HCT116 (cell line): ENCODE data around the gene ETHE1. TPM values are rescaled to one million over a fixed set of nuclear protein-coding genes. Genes with fewer than 3 reads are reported as not detected.
A peak's percentile ranks its signal among the peaks of the same experiment; 100 is the strongest.

Experiments used
- ATAC-seq: fragments of 200-7000 bp; cut with Tn5 transposase; 2 replicates; pipeline ENCODE4 v1.9.1; 2020; ENCODE audit warnings: mild to moderate bottlenecking, moderate library complexity
- BruUV-seq: library from RNA; stranded (reverse); fragments of 400-500 nt; replicated peaks from 2 replicates; lab custom pipeline; 2021; lab: Mats Ljungman, UMichigan
- CTCF ChIA-PET: fragments of 300-600 bp; sonication (Branson Sonifier 250); formaldehyde crosslinking; loops from one replicate; lab custom pipeline; 2021; ENCODE audit warnings: antibody characterized with exemption; lab: Charles Lee
- POLR2A ChIA-PET: fragments of 300-600, 350-600 bp; sonication (Branson Sonifier 250); formaldehyde crosslinking; loops from one replicate; lab custom pipeline; 2021; ENCODE audit warnings: antibody characterized with exemption; lab: Charles Lee
- RAD21 ChIA-PET, 2 experiments: fragments of 300-600 bp; sonication (Branson Sonifier 250); formaldehyde crosslinking; loops; one replicate each; lab custom pipeline; 2023; ENCODE audit warnings: low total read pairs in 2 of 2; ENCODE audit not compliant: uncharacterized antibody in 2 of 2, unreplicated experiment in 2 of 2, low non-redundant PET in 1 of 2; lab: Charles Lee
- DNase-seq: peaks from one replicate; pipeline ENCODE4 v3.0.0-alpha.2; 2010; ENCODE audit warnings: low read depth, low spot score
- H2AFZ ChIP-seq: fragments of 200-600 bp; shearing (Covaris generic), sonication (generic); 2 replicates; pipeline ENCODE4 v1.6.1; 2017; ENCODE audit warnings: low read depth, mixed run types, mixed read lengths, antibody characterized with exemption, low read length; ENCODE audit not compliant: poor library complexity, severe bottlenecking
- H3K27ac ChIP-seq: 2 replicates; pipeline ENCODE4 v1.5.1; 2012; ENCODE audit warnings: low read depth, low read length
- H3K27me3 ChIP-seq: fragments of 200-600 bp; sonication (generic); 2 replicates; pipeline ENCODE4 v1.6.1; 2016; ENCODE audit warnings: mixed run types, low read length, mixed read lengths; ENCODE audit not compliant: insufficient read depth
- H3K36me3 ChIP-seq, 2 experiments: fragments of 200-500 bp in 1 of 2; fragments of 200-600 bp in 1 of 2; sonication (Bioruptor generic) in 1 of 2; sonication (generic) in 1 of 2; 2 replicates each; pipeline versions ENCODE4 v1.5.1 to v1.6.1; 2014 to 2016; ENCODE audit warnings: low read length in 2 of 2, inconsistent platforms in 1 of 2, mixed read lengths in 1 of 2, mixed run types in 1 of 2; ENCODE audit not compliant: insufficient read depth in 2 of 2, control insufficient read depth in 1 of 2
- H3K4me1 ChIP-seq, 2 experiments: fragments of 200-600 bp in 1 of 2; sonication (generic) in 1 of 2; 2 replicates each; pipeline versions ENCODE4 v1.5.1 to v1.6.1; 2012 to 2017; ENCODE audit warnings: low read length in 2 of 2, inconsistent platforms in 1 of 2, mild to moderate bottlenecking in 1 of 2, mixed read lengths in 1 of 2, mixed run types in 1 of 2, moderate library complexity in 1 of 2; ENCODE audit not compliant: insufficient read depth in 2 of 2, control insufficient read depth in 1 of 2
- H3K4me2 ChIP-seq: fragments of 200-600 bp; sonication (generic); 2 replicates; pipeline ENCODE4 v1.6.1; 2017; ENCODE audit warnings: mixed run types, low read length, mixed read lengths
- H3K4me3 ChIP-seq, 2 experiments: fragments of 200-600 bp in 1 of 2; sonication (generic) in 1 of 2; replicated peaks in 1 of 2; 2 replicates each; pipeline ENCODE4 v1.5.1; 2011 to 2016; ENCODE audit warnings: low read length in 2 of 2, control low read depth in 1 of 2, low read depth in 1 of 2, mild to moderate bottlenecking in 1 of 2, mixed read lengths in 1 of 2, mixed run types in 1 of 2
- H3K79me2 ChIP-seq: fragments of 200-600 bp; sonication (generic); 2 replicates; pipeline ENCODE4 v1.6.1; 2017; ENCODE audit warnings: mild to moderate bottlenecking, mixed run types, low read length, moderate library complexity, mixed read lengths; ENCODE audit not compliant: insufficient read depth
- H3K9ac ChIP-seq: fragments of 200-600 bp; sonication (generic); 2 replicates; pipeline ENCODE4 v1.6.1; 2016; ENCODE audit warnings: low read length, mixed read lengths
- H3K9me2 ChIP-seq: fragments of 200-600 bp; sonication (generic), shearing (Covaris generic); 2 replicates; pipeline ENCODE4 v1.6.1; 2017; ENCODE audit warnings: mixed run types, mild to moderate bottlenecking, moderate library complexity; ENCODE audit not compliant: insufficient read depth
- H3K9me3 ChIP-seq, 2 experiments: fragments of 200-500 bp in 1 of 2; fragments of 200-600 bp in 1 of 2; sonication (Bioruptor generic) in 1 of 2; sonication (generic) in 1 of 2; 2 replicates each; pipeline ENCODE4 v1.6.1; 2014 to 2017; ENCODE audit warnings: low read length in 2 of 2, mixed read lengths in 2 of 2, inconsistent platforms in 1 of 2, low read depth in 1 of 2, mild to moderate bottlenecking in 1 of 2, mixed run types in 1 of 2, moderate library complexity in 1 of 2; ENCODE audit not compliant: control insufficient read depth in 1 of 2, insufficient read depth in 1 of 2
- H4K20me1 ChIP-seq: fragments of 200-600 bp; sonication (generic), shearing (Covaris generic); 2 replicates; pipeline ENCODE4 v1.6.1; 2017; ENCODE audit warnings: mixed run types, mild to moderate bottlenecking, moderate library complexity; ENCODE audit not compliant: insufficient read depth
- CEBPB ChIP-seq: IDR thresholded peaks from 2 replicates; pipeline ENCODE4 v1.6.1; 2012; ENCODE audit warnings: low read depth
- FOSL1 ChIP-seq: IDR thresholded peaks from 2 replicates; pipeline ENCODE4 v1.6.1; 2012; ENCODE audit warnings: low read depth
- JUND ChIP-seq: IDR thresholded peaks from 2 replicates; pipeline ENCODE4 v1.6.1; 2012
- RAD21 ChIP-seq: IDR thresholded peaks from 2 replicates; pipeline ENCODE4 v1.6.1; 2012; ENCODE audit warnings: low read depth, mild to moderate bottlenecking
- YY1 ChIP-seq: IDR thresholded peaks from 2 replicates; pipeline ENCODE4 v1.6.1; 2011; ENCODE audit warnings: low read length, low read depth, moderate library complexity, mild to moderate bottlenecking; ENCODE audit not compliant: insufficient replicate concordance; ENCODE audit errors: extremely low read depth
- ZFX ChIP-seq: fragments of 450-650 bp; IDR thresholded peaks from 2 replicates; pipeline ENCODE4 v1.6.1; 2017
- intact Hi-C: fragments of 100-400 bp; cut with micrococcal nuclease; formaldehyde crosslinking; loops from 2 replicates; pipeline ENCODE4 v1.10.0; 2022
- total RNA-seq: library from RNA; stranded (reverse); gene quantifications from one replicate; pipeline ENCODE4 v1.2.1, GENCODE V29; 2021; ENCODE audit not compliant: unreplicated experiment
- TF ChIP-seq, protein P1 (sequence below): IDR thresholded peaks from 2 replicates; pipeline ENCODE4 v1.6.1; 2011; ENCODE audit warnings: mild to moderate bottlenecking, low read length, moderate library complexity; ENCODE audit not compliant: insufficient replicate concordance; ENCODE audit errors: extremely low read depth
- TF ChIP-seq, protein P2 (sequence below): IDR thresholded peaks from 2 replicates; pipeline ENCODE4 v1.6.1; 2012; ENCODE audit warnings: low read depth
- TF ChIP-seq, protein P3 (sequence below), 3 experiments: fragments of 200-600 bp in 1 of 3; sonication (generic) in 1 of 3; IDR thresholded peaks in 2 of 3; conservative IDR thresholded peaks in 1 of 3; 2 replicates each; pipeline ENCODE4 v1.5.1; 2012 to 2017; ENCODE audit warnings: low read depth in 2 of 3, low read length in 2 of 3, antibody characterized with exemption in 1 of 3, borderline replicate concordance in 1 of 3, control low read depth in 1 of 3, mild to moderate bottlenecking in 1 of 3, mixed read lengths in 1 of 3, mixed run types in 1 of 3, moderate library complexity in 1 of 3; ENCODE audit not compliant: insufficient read depth in 1 of 3

ETHE1 gene
- total RNA-seq, 1 experiment from 2014 or later: 64.3 TPM

DNA sequence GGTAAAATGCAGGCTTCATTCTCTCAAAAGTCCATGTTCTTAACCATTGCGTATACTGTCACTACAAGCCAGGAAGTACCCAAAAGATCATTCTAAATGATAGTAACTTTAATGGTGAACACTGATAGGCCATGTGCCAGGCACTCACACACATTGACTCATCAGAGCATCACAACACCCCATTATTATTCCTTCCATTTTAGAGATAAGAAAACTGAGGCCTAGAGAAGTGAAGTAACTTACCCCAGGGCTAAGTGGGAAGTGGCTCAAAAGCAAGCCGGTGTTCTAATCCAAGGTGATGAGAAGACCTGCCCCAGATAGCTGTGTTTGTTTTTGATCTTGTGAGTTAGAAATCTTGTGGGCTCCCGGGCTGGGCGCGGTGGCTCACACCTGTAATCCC, 21.1 kb downstream of the ETHE1 start:
- no peaks in the 10 kb centered on the region for H3K9me2 ChIP-seq
- DNase-seq (no peak), ATAC-seq (no peak)
- H3K4me2 ChIP-seq: no peak overlapping the region
- ChIA-PET CTCF (interaction anchor here (2.8 kb wide), 1 partner anchor 59 kb away, joined by 20 read pairs; no protein-coding TSS in a partner anchor), RAD21 (no interaction called here), POLR2A (no interaction called here)
- H3K79me2 ChIP-seq: no peaks in the 10 kb centered on the region
- H3K4me1 ChIP-seq: peaks cover 9 to 20% of the 10 kb centered on the region in 2 experiments; a peak in 3 of 4 replicates
- intact Hi-C loops: no loop called here
- no peaks in the 10 kb centered on the region for H4K20me1 ChIP-seq
- TF ChIP-seq ZFX: no peak
- TF ChIP-seq, protein P1, sequence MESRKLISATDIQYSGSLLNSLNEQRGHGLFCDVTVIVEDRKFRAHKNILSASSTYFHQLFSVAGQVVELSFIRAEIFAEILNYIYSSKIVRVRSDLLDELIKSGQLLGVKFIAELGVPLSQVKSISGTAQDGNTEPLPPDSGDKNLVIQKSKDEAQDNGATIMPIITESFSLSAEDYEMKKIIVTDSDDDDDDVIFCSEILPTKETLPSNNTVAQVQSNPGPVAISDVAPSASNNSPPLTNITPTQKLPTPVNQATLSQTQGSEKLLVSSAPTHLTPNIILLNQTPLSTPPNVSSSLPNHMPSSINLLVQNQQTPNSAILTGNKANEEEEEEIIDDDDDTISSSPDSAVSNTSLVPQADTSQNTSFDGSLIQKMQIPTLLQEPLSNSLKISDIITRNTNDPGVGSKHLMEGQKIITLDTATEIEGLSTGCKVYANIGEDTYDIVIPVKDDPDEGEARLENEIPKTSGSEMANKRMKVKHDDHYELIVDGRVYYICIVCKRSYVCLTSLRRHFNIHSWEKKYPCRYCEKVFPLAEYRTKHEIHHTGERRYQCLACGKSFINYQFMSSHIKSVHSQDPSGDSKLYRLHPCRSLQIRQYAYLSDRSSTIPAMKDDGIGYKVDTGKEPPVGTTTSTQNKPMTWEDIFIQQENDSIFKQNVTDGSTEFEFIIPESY: no peak
- TF ChIP-seq FOSL1: no peak
- no peak for TF ChIP-seq CEBPB
- no peak for TF ChIP-seq JUND
- TF ChIP-seq RAD21: no peak
- no TSS peak for BruUV-seq
- H2AFZ ChIP-seq: no peak overlapping the region
- H3K36me3 ChIP-seq: peaks cover 4 to 9% of the 10 kb centered on the region in 2 experiments; a peak in 3 of 4 replicates
- H3K27ac ChIP-seq: no peak overlapping the region
- H3K27me3 ChIP-seq: no peaks in the 10 kb centered on the region
- H3K9ac ChIP-seq: no peak overlapping the region
- no peak overlapping the region for H3K4me3 ChIP-seq
- no peaks in the 10 kb centered on the region for H3K9me3 ChIP-seq

DNA sequence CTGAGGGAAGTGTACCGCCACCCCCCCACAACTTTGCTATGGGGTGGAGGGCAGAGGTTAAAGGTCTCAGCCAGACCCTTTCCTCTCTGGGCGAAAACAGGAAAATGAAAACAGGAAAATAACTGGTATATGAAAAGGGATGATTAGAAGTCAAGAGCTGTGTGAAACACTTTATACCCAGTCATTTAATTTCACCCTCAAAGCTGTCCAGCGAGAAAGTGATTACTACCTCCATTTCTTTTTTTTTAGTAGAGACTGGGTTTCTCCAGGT, 21.9 kb downstream of the ETHE1 start:
- peak overlapping the region; percentile 83; the same call in 1 of the 2 replicates for H3K9ac ChIP-seq
- RAD21 ChIA-PET: no interaction called here
- POLR2A ChIA-PET: interaction anchor here (1.0 kb wide), 1 partner anchor 13 kb away, joined by 3 read pairs; no protein-coding TSS in a partner anchor
- peaks cover 9 to 20% of the 10 kb centered on the region in 2 experiments; a peak in 3 of 4 replicates for H3K4me1 ChIP-seq
- peak overlapping the region; percentile 84 to 87; a peak in 2 of 4 replicates for H3K4me3 ChIP-seq
- ATAC-seq: no peak
- H3K9me3 ChIP-seq: no peaks in the 10 kb centered on the region
- no TSS peak for BruUV-seq
- H3K27me3 ChIP-seq: no peaks in the 10 kb centered on the region
- no peaks in the 10 kb centered on the region for H4K20me1 ChIP-seq
- peaks cover 4 to 9% of the 10 kb centered on the region in 2 experiments; a peak in 3 of 4 replicates for H3K36me3 ChIP-seq
- no peaks in the 10 kb centered on the region for H3K9me2 ChIP-seq
- DNase-seq: no peak
- CTCF ChIA-PET: interaction anchor here (2.2 to 2.8 kb wide), 2 partner anchors 14 to 58 kb away, joined by 6 to 20 read pairs; no protein-coding TSS in a partner anchor
- H3K4me2 ChIP-seq: peak overlapping the region; percentile 100
- no peak overlapping the region for H2AFZ ChIP-seq
- no peaks in the 10 kb centered on the region for H3K79me2 ChIP-seq
- peak overlapping the region; percentile 64; the same call in 1 of the 2 replicates for H3K27ac ChIP-seq
- intact Hi-C loops: no loop called here
- no peak for TF ChIP-seq YY1
- TF ChIP-seq, protein P2, sequence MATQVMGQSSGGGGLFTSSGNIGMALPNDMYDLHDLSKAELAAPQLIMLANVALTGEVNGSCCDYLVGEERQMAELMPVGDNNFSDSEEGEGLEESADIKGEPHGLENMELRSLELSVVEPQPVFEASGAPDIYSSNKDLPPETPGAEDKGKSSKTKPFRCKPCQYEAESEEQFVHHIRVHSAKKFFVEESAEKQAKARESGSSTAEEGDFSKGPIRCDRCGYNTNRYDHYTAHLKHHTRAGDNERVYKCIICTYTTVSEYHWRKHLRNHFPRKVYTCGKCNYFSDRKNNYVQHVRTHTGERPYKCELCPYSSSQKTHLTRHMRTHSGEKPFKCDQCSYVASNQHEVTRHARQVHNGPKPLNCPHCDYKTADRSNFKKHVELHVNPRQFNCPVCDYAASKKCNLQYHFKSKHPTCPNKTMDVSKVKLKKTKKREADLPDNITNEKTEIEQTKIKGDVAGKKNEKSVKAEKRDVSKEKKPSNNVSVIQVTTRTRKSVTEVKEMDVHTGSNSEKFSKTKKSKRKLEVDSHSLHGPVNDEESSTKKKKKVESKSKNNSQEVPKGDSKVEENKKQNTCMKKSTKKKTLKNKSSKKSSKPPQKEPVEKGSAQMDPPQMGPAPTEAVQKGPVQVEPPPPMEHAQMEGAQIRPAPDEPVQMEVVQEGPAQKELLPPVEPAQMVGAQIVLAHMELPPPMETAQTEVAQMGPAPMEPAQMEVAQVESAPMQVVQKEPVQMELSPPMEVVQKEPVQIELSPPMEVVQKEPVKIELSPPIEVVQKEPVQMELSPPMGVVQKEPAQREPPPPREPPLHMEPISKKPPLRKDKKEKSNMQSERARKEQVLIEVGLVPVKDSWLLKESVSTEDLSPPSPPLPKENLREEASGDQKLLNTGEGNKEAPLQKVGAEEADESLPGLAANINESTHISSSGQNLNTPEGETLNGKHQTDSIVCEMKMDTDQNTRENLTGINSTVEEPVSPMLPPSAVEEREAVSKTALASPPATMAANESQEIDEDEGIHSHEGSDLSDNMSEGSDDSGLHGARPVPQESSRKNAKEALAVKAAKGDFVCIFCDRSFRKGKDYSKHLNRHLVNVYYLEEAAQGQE: no peak
- TF ChIP-seq, protein P3, sequence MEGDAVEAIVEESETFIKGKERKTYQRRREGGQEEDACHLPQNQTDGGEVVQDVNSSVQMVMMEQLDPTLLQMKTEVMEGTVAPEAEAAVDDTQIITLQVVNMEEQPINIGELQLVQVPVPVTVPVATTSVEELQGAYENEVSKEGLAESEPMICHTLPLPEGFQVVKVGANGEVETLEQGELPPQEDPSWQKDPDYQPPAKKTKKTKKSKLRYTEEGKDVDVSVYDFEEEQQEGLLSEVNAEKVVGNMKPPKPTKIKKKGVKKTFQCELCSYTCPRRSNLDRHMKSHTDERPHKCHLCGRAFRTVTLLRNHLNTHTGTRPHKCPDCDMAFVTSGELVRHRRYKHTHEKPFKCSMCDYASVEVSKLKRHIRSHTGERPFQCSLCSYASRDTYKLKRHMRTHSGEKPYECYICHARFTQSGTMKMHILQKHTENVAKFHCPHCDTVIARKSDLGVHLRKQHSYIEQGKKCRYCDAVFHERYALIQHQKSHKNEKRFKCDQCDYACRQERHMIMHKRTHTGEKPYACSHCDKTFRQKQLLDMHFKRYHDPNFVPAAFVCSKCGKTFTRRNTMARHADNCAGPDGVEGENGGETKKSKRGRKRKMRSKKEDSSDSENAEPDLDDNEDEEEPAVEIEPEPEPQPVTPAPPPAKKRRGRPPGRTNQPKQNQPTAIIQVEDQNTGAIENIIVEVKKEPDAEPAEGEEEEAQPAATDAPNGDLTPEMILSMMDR (IDR thresholded peaks at IDR 0.05 in 2 of 3, conservative IDR thresholded peaks at IDR 0.05 in 1 of 3; ENCODE audit: borderline replicate concordance in 1 of 3, insufficient read depth in 1 of 3, low read depth in 2 of 3, low read length in 2 of 3): no peak
- TF ChIP-seq, protein P1: no peak
